Tibial artery (tissue), 4 donors: ENCODE data around the gene RGL2.

Source experiments
- DNase-seq, 2 donors: peaks; one replicate each; pipeline ENCODE4 v3.0.0-alpha.2; 2019
- H3K27ac ChIP-seq, 2 donors: fragments of 200-600 bp; sonication (generic) in 1 of 2; 1 replicate in 1 of 2; 2 replicates in 1 of 2; pipeline ENCODE4 v1.5.1; 2018 to 2019; ENCODE audit warnings: mild to moderate bottlenecking in 1 of 2
- H3K27me3 ChIP-seq, 2 donors: fragments of 200-600 bp; sonication (generic) in 1 of 2; one replicate each; pipeline versions ENCODE4 v1.5.1 to v1.6.0; 2016 to 2019
- H3K36me3 ChIP-seq, 3 donors: fragments of 200-600 bp; sonication (generic) in 2 of 3; one replicate each; pipeline ENCODE4 v1.5.1; 2016 to 2019; ENCODE audit warnings: mild to moderate bottlenecking in 2 of 3
- H3K4me1 ChIP-seq, 4 donors: fragments of 200-600 bp; sonication (generic) in 2 of 4; 1 replicate in 3 of 4; 2 replicates in 1 of 4; pipeline ENCODE4 v1.5.1; 2016 to 2019
- H3K4me3 ChIP-seq, 2 donors: fragments of 200-600 bp; sonication (generic) in 1 of 2; 1 replicate in 1 of 2; 2 replicates in 1 of 2; pipeline ENCODE4 v1.5.1; 2018 to 2019; ENCODE audit warnings: mild to moderate bottlenecking in 2 of 2
- H3K9me3 ChIP-seq, 3 donors: fragments of 200-600 bp; sonication (generic) in 1 of 3; one replicate each; pipeline ENCODE4 v1.5.1; 2016 to 2019
- CTCF ChIP-seq, 2 experiments: fragments of 200-600 bp in 1 of 2; fragments of 450-650 bp in 1 of 2; IDR thresholded peaks; one replicate each; pipeline ENCODE4 v1.5.1; 2017 to 2019; ENCODE audit warnings: antibody characterized with exemption in 2 of 2, mild to moderate bottlenecking in 1 of 2, moderate library complexity in 1 of 2
- intact Hi-C: fragments of 100-400 bp; cut with DNase I; formaldehyde crosslinking; loops from one replicate; pipeline ENCODE4 v1.15.0; 2023; ENCODE audit warnings: low total_unique reads

The RGL2 gene

GRCh38 chr6:33241968-33242367 lies 56.8 kb downstream of the RGL2 start:
- Histone ChIP-seq H3K36me3 (no peaks in the 10 kb centered on the region), H3K27ac (no peak overlapping the region), H3K4me3 (no peak overlapping the region), H3K27me3 (peaks cover 0 to 49% of the 10 kb centered on the region in 2 donors), H3K4me1 (no peaks in the 10 kb centered on the region), H3K9me3 (no peaks in the 10 kb centered on the region)
- intact Hi-C loops: no loop called here
- no peak for DNase-seq
- TF ChIP-seq CTCF (IDR thresholded peaks at IDR 0.05): no peak
